ENCODE results near the gene C16orf54. TPM values are rescaled to one million over a fixed set of nuclear protein-coding genes. Genes with fewer than 3 reads are reported as not detected.
"Not testable (repeated sequence)": the region's sequence is repeated elsewhere in the genome, so short reads cannot be mapped to it uniquely, and the experiment has no call there.

The C16orf54 gene
- total and polyA plus RNA-seq, 11 donors, result 0.15 to 4.2 (median 0.51) TPM

- Histone ChIP-seq H3K27ac (no peak overlapping the region), H3K9me3 (no peaks in the 10 kb centered on the region), H3K4me3 (no peak overlapping the region), H3K36me3 (no peaks in the 10 kb centered on the region), H3K4me1 (peaks cover 0 to 7% (median 0%) of the 10 kb centered on the region in 12 donors), H3K27me3 (no peaks in the 10 kb centered on the region)
- TF ChIP-seq, protein P1, sequence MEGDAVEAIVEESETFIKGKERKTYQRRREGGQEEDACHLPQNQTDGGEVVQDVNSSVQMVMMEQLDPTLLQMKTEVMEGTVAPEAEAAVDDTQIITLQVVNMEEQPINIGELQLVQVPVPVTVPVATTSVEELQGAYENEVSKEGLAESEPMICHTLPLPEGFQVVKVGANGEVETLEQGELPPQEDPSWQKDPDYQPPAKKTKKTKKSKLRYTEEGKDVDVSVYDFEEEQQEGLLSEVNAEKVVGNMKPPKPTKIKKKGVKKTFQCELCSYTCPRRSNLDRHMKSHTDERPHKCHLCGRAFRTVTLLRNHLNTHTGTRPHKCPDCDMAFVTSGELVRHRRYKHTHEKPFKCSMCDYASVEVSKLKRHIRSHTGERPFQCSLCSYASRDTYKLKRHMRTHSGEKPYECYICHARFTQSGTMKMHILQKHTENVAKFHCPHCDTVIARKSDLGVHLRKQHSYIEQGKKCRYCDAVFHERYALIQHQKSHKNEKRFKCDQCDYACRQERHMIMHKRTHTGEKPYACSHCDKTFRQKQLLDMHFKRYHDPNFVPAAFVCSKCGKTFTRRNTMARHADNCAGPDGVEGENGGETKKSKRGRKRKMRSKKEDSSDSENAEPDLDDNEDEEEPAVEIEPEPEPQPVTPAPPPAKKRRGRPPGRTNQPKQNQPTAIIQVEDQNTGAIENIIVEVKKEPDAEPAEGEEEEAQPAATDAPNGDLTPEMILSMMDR (IDR thresholded peaks at IDR 0.05), result no peak
- TF ChIP-seq POLR2A (IDR thresholded peaks at IDR 0.05), result no peak
- DNase-seq, result no peak
- intact Hi-C loops (cut with DNase I), result loop anchor here in 3 of 10 donors (5.0 to 10.0 kb wide), 3 partner anchors 77 to 325 kb away; partner anchors contain the start of genes C16orf92 (in 2 of the 3) and ZG16 (in 1 of the 3)
- 94 to 98% (median 95%) methylated on average over 5 to 7 of the region's 7 CpGs for whole genome bisulfite sequencing, 4 donors
- no peak for ATAC-seq
Measured at GRCh38 chr16:29697391-29697790, 48.4 kb downstream of the C16orf54 start.

DNA sequence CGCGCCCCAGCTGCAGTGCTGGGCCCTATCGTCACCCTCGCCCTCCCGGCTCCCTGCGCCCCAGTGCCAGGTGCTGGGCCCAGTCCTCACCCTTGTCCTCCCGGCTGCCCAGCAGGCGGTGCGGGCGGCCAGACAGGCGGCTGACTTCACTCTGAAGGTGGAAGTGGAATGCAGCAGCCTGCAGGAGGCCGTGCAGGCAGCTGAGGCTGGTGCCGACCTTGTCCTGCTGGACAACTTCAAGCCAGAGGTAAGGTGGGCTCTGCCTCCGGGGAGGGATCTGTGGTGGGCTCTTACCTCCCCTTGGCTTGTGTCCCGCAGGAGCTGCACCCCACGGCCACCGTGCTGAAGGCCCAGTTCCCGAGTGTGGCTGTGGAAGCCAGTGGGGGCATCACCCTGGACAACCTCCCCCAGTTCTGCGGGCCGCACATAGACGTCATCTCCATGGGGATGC is 48.9 kb downstream of the C16orf54 start:
- no peak for DNase-seq
- no peaks in the 10 kb centered on the region for H3K9me3 ChIP-seq
- intact Hi-C loops (cut with DNase I), result loop anchor here in 3 of 10 donors (5.0 to 10.0 kb wide), 3 partner anchors 78 to 325 kb away; partner anchors contain the start of genes C16orf92 (in 2 of the 3) and ZG16 (in 1 of the 3)
- H3K27ac ChIP-seq, result no peak overlapping the region
- WGBS, 4 donors, result 90 to 96% (median 93%) methylated on average over 9 to 21 of the region's 21 CpGs
- no peaks in the 10 kb centered on the region for H3K36me3 ChIP-seq
- no peak for TF ChIP-seq POLR2A (IDR thresholded peaks at IDR 0.05)
- ATAC-seq, result no peak
- no peak overlapping the region for H3K4me3 ChIP-seq
- peaks cover 0 to 4% (median 0%) of the 10 kb centered on the region in 12 donors for H3K4me1 ChIP-seq
- H3K27me3 ChIP-seq, result no peaks in the 10 kb centered on the region

DNA sequence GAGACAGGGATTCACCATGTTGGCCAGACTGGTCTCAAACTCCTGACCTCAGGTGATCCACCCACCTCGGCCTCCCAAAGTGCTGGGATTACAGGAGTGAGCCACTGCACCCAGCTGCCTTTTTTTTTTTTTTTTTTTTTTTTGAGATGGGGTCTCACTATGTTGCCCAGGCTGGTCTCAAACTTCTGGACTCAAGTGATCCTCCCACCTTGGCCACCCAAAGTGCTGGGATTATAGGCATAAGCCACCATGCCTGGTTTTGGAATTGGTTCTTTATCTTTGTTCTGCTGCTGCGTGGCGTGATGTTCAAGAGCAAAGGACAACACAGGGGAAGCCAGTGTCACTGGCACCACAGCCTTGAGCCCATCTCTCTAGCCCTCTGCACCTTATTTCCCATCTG is 50.1 kb downstream of the C16orf54 start:
- not testable (repeated sequence) for ATAC-seq, H3K36me3 ChIP-seq, DNase-seq, H3K27ac ChIP-seq, H3K4me3 ChIP-seq, H3K4me1 ChIP-seq, H3K9me3 ChIP-seq, H3K27me3 ChIP-seq
- intact Hi-C loops (cut with DNase I), result loop anchor here in 3 of 10 donors (5.0 to 10.0 kb wide), 3 partner anchors 79 to 327 kb away; partner anchors contain the start of genes C16orf92 (in 2 of the 3) and ZG16 (in 1 of the 3)
- WGBS, 4 donors, result 93 to 100% (median 95%) methylated on average over 3 of the region's 3 CpGs

DNA sequence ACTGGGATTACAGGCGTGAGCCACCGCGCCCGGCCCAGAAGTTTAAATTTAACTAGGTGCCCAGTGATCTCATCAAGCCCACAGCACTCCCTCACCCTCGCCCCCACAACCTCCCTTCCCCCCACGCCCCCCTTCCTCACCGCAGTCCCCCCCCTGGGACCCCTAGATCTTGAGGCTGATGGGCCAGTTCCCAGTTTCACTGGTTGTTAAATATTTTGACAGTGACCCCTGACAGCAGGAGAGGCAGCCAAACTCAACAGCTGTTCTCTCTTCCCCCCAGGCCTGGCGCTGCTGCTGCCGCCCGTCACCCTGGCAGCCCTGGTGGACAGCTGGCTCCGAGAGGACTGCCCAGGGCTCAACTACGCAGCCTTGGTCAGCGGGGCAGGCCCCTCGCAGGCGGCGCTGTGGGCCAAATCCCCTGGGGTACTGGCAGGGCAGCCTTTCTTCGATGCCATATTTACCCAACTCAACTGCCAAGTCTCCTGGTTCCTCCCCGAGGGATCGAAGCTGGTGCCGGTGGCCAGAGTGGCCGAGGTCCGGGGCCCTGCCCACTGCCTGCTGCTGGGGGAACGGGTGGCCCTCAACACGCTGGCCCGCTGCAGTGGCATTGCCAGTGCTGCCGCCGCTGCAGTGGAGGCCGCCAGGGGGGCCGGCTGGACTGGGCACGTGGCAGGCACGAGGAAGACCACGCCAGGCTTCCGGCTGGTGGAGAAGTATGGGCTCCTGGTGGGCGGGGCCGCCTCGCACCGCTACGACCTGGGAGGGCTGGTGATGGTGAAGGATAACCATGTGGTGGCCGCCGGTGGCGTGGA is 51.2 kb downstream of the C16orf54 start:
- no peak overlapping the region for H3K27ac ChIP-seq
- no peaks in the 10 kb centered on the region for H3K9me3 ChIP-seq
- DNase-seq, result no peak
- H3K4me1 ChIP-seq, result no peaks in the 10 kb centered on the region
- H3K36me3 ChIP-seq, result no peaks in the 10 kb centered on the region
- no peak for ATAC-seq
- no peaks in the 10 kb centered on the region for H3K27me3 ChIP-seq
- intact Hi-C loops (cut with DNase I), result loop anchor here in 3 of 10 donors (5.0 to 10.0 kb wide), 3 partner anchors 80 to 328 kb away; partner anchors contain the start of genes C16orf92 (in 2 of the 3) and ZG16 (in 1 of the 3)
- no peak overlapping the region for H3K4me3 ChIP-seq
- WGBS, 4 donors, result 74 to 88% (median 85%) methylated on average over 19 to 41 of the region's 41 CpGs
- TF ChIP-seq, protein P1 (IDR thresholded peaks at IDR 0.05), result no peak
- no peak for TF ChIP-seq POLR2A (IDR thresholded peaks at IDR 0.05)

DNA sequence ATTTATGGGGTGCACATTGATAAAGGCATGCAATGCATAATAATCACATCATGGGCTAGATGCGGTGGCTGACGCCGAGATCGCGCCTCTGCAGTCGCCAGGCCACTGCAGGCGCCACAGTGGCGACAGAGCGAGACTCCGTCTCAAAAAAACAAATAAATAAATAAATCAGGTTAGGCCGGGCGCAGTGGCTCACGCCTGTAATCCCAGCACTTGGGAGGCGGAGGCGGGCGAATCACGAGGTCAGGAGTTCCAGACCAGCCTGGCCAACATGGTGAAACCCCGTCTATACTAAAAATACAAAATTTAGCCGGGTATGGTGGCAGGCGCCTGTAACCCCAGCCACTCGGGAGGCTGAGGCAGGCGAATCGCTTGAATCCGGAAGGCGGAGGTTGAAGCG is 53.2 kb downstream of the C16orf54 start:
- H3K36me3 ChIP-seq, H3K27me3 ChIP-seq, H3K4me1 ChIP-seq, H3K9me3 ChIP-seq, H3K27ac ChIP-seq, DNase-seq, ATAC-seq, H3K4me3 ChIP-seq: not testable (repeated sequence)
- 96 to 98% (median 97%) methylated on average over 26 of the region's 26 CpGs for WGBS, 4 donors
- intact Hi-C loops (cut with DNase I), result loop anchor here in 2 of 10 donors (10.0 kb wide), 2 partner anchors 82 to 152 kb away; partner anchors contain the start of gene ZG16 (in 1 of the 2)

Other genes starting within 250 kb of the C16orf54 start
- 10 to 100 TPM in 7 of 9 donors, 1 to 10 TPM in 2; 4.6 to 59.6 (median 14.1) TPM for gene NPIPB12, start 239.6 kb downstream of the C16orf54 start, total RNA-seq
- 10 to 100 TPM in 1 of 2 donors, 1 to 10 TPM in 1; 9.0 to 41.9 TPM for gene NPIPB12, start 239.6 kb downstream of the C16orf54 start, polyA plus RNA-seq
- 10 to 100 TPM in 1 of 9 donors, 1 to 10 TPM in 6, under 1 TPM in 2; 0.44 to 17.0 (median 1.3) TPM for gene SPN, start 82.7 kb downstream of the C16orf54 start, total RNA-seq
- 1 to 10 TPM in 1 of 2 donors, under 1 TPM in 1; 0.67 to 1.3 TPM for gene SPN, start 82.7 kb downstream of the C16orf54 start, polyA plus RNA-seq
- 10 to 100 TPM; 14.0 to 36.5 (median 23.6) TPM for gene QPRT, start 66.8 kb downstream of the C16orf54 start, total RNA-seq
- gene QPRT, start 66.8 kb downstream of the C16orf54 start, polyA plus RNA-seq, result 10 to 100 TPM in 1 of 2 donors, 1 to 10 TPM in 1; 3.6 to 19.6 TPM
- gene ZG16, start 32.3 kb upstream of the C16orf54 start, total RNA-seq, result not detected
- gene ZG16, start 32.3 kb upstream of the C16orf54 start, polyA plus RNA-seq, result under 1 TPM; 0.04 to 0.08 TPM
- 10 to 100 TPM; 16.8 to 40.8 (median 32.2) TPM for gene KIF22, start 44.8 kb upstream of the C16orf54 start, total RNA-seq
- 10 to 100 TPM; 12.2 to 91.2 TPM for gene KIF22, start 44.8 kb upstream of the C16orf54 start, polyA plus RNA-seq
- gene MAZ, start 60.5 kb upstream of the C16orf54 start, total RNA-seq, result 100 to 1,000 TPM in 2 of 9 donors, 10 to 100 TPM in 7; 58.9 to 137 (median 74.0) TPM
- 100 to 1,000 TPM in 1 of 2 donors, 10 to 100 TPM in 1; 63.2 to 188 TPM for gene MAZ, start 60.5 kb upstream of the C16orf54 start, polyA plus RNA-seq
- gene PRRT2, start 66.2 kb upstream of the C16orf54 start, total RNA-seq, result 1 to 10 TPM in 5 of 9 donors, under 1 TPM in 3, not detected in 1; 0.38 to 1.8 (median 1.3) TPM
- gene PRRT2, start 66.2 kb upstream of the C16orf54 start, polyA plus RNA-seq, result 1 to 10 TPM in 1 of 2 donors, under 1 TPM in 1; 0.24 to 3.2 TPM
- gene PAGR1, start 70.2 kb upstream of the C16orf54 start, total RNA-seq, result 10 to 100 TPM; 10.8 to 23.9 (median 12.6) TPM
- gene PAGR1, start 70.2 kb upstream of the C16orf54 start, polyA plus RNA-seq, result 10 to 100 TPM; 29.2 to 32.9 TPM
- gene MVP, start 74.5 kb upstream of the C16orf54 start, total RNA-seq, result 100 to 1,000 TPM in 1 of 9 donors, 10 to 100 TPM in 8; 33.1 to 140 (median 44.6) TPM
- 10 to 100 TPM; 32.9 to 50.6 TPM for gene MVP, start 74.5 kb upstream of the C16orf54 start, polyA plus RNA-seq
- gene CDIPT, start 117.2 kb upstream of the C16orf54 start, total RNA-seq, result 100 to 1,000 TPM in 2 of 9 donors, 10 to 100 TPM in 7; 57.5 to 143 (median 76.3) TPM
- 100 to 1,000 TPM in 1 of 2 donors, 10 to 100 TPM in 1; 64.2 to 106 TPM for gene CDIPT, start 117.2 kb upstream of the C16orf54 start, polyA plus RNA-seq
- gene SEZ6L2, start 153.6 kb upstream of the C16orf54 start, total RNA-seq, result 1 to 10 TPM in 5 of 9 donors, under 1 TPM in 3, not detected in 1; 0.16 to 8.9 (median 1.4) TPM
- gene SEZ6L2, start 153.6 kb upstream of the C16orf54 start, polyA plus RNA-seq, result under 1 TPM; 0.15 to 0.51 TPM
- 1 to 10 TPM in 2 of 9 donors, under 1 TPM in 4, not detected in 3; 0.20 to 5.3 (median 0.65) TPM for gene ASPHD1, start 154.5 kb upstream of the C16orf54 start, total RNA-seq
- gene ASPHD1, start 154.5 kb upstream of the C16orf54 start, polyA plus RNA-seq, result under 1 TPM in 1 of 2 donors, not detected in 1; 0.54 TPM
- gene KCTD13, start 180.2 kb upstream of the C16orf54 start, total RNA-seq, result 1 to 10 TPM; 3.6 to 9.1 (median 7.2) TPM
- 1 to 10 TPM; 3.6 to 5.0 TPM for gene KCTD13, start 180.2 kb upstream of the C16orf54 start, polyA plus RNA-seq
- gene TMEM219, start 216.1 kb upstream of the C16orf54 start, total RNA-seq, result 100 to 1,000 TPM in 2 of 9 donors, 10 to 100 TPM in 7; 58.9 to 121 (median 69.8) TPM
- 10 to 100 TPM; 66.6 to 72.3 TPM for gene TMEM219, start 216.1 kb upstream of the C16orf54 start, polyA plus RNA-seq
- gene TAOK2, start 227.9 kb upstream of the C16orf54 start, total RNA-seq, result 10 to 100 TPM; 29.5 to 47.9 (median 35.1) TPM
- 10 to 100 TPM; 36.3 to 37.8 TPM for gene TAOK2, start 227.9 kb upstream of the C16orf54 start, polyA plus RNA-seq
- 10 to 100 TPM; 13.3 to 21.9 (median 17.5) TPM for gene HIRIP3, start 249.6 kb upstream of the C16orf54 start, total RNA-seq
- 10 to 100 TPM; 20.1 to 27.4 TPM for gene HIRIP3, start 249.6 kb upstream of the C16orf54 start, polyA plus RNA-seq

Data from heart left ventricle (tissue), 16 donors.